Ishikawa (cell line): ENCODE measurements around the gene NCAPG2.

Experiments
- CEBPB ChIP-seq: IDR thresholded peaks from 2 replicates; pipeline ENCODE4 v1.6.1; 2012
- CREB1 ChIP-seq: IDR thresholded peaks from 2 replicates; pipeline ENCODE4 v1.6.1; 2012; ENCODE audit warnings: low read depth
- EGR1 ChIP-seq: IDR thresholded peaks from 2 replicates; pipeline ENCODE4 v1.6.1; 2012
- EP300 ChIP-seq: IDR thresholded peaks from 2 replicates; pipeline ENCODE4 v1.6.1; 2012; ENCODE audit warnings: borderline replicate concordance
- FOXM1 ChIP-seq: IDR thresholded peaks from 2 replicates; pipeline ENCODE4 v1.6.1; 2012; ENCODE audit warnings: low read depth, borderline replicate concordance
- MAX ChIP-seq: IDR thresholded peaks from 2 replicates; pipeline ENCODE4 v1.6.1; 2012
- NFIC ChIP-seq: IDR thresholded peaks from 2 replicates; pipeline ENCODE4 v1.6.1; 2012
- RAD21 ChIP-seq: IDR thresholded peaks from 2 replicates; pipeline ENCODE4 v1.6.1; 2012; ENCODE audit warnings: low read depth
- REST ChIP-seq: IDR thresholded peaks from 2 replicates; pipeline ENCODE4 v1.6.1; 2012; ENCODE audit warnings: low read depth, mild to moderate bottlenecking
- TAF1 ChIP-seq: IDR thresholded peaks from 2 replicates; pipeline ENCODE4 v1.6.1; 2012; ENCODE audit warnings: low read depth, mild to moderate bottlenecking
- TCF12 ChIP-seq: IDR thresholded peaks from 2 replicates; pipeline ENCODE4 v1.6.1; 2012; ENCODE audit warnings: low read depth
- TEAD4 ChIP-seq: IDR thresholded peaks from 2 replicates; pipeline ENCODE4 v1.6.1; 2012
- USF1 ChIP-seq: IDR thresholded peaks from 2 replicates; pipeline ENCODE4 v1.6.1; 2012
- YY1 ChIP-seq: IDR thresholded peaks from 2 replicates; pipeline ENCODE4 v1.6.1; 2012; ENCODE audit warnings: low read depth
- ZBTB7A ChIP-seq: IDR thresholded peaks from 2 replicates; pipeline ENCODE4 v1.6.1; 2012; ENCODE audit warnings: low read depth

NCAPG2 gene

GRCh38 chr7:158655507-158655906, 49.1 kb downstream of the NCAPG2 start:
- TF ChIP-seq USF1 (no peak), TCF12 (no peak), CREB1 (no peak), REST (no peak), NFIC (no peak), RAD21 (no peak), MAX (no peak), YY1 (no peak), EGR1 (no peak), ZBTB7A (no peak), CEBPB (no peak), EP300 (no peak), FOXM1 (no peak), TAF1 (no peak), TEAD4 (no peak)

- TF ChIP-seq NFIC (no peak), EP300 (no peak), MAX (no peak), RAD21 (no peak), FOXM1 (no peak)
These were observed 52.5 kb downstream of the NCAPG2 start for GRCh38 chr7:158651968-158652565.

GRCh38 chr7:158650821-158651225, 53.8 kb downstream of the NCAPG2 start:
- TF ChIP-seq CREB1 (no peak), TEAD4 (no peak), RAD21 (no peak), EP300 (no peak), ZBTB7A (no peak), MAX (no peak), FOXM1 (no peak), EGR1 (no peak), TCF12 (no peak), REST (no peak)

GRCh38 chr7:158649279-158649678, 55.3 kb downstream of the NCAPG2 start:
- TF ChIP-seq REST (no peak), CEBPB (no peak), TCF12 (no peak), YY1 (no peak), RAD21 (no peak), EGR1 (no peak), EP300 (no peak), NFIC (no peak), ZBTB7A (no peak), USF1 (no peak), TEAD4 (no peak), CREB1 (no peak), FOXM1 (no peak), TAF1 (no peak), MAX (no peak)
